Measurements from ENCODE around the gene LIMK1.

GRCh38 chr7:74097937-74098614, 14.5 kb downstream of the LIMK1 start:
- TF ChIP-seq, protein P1, sequence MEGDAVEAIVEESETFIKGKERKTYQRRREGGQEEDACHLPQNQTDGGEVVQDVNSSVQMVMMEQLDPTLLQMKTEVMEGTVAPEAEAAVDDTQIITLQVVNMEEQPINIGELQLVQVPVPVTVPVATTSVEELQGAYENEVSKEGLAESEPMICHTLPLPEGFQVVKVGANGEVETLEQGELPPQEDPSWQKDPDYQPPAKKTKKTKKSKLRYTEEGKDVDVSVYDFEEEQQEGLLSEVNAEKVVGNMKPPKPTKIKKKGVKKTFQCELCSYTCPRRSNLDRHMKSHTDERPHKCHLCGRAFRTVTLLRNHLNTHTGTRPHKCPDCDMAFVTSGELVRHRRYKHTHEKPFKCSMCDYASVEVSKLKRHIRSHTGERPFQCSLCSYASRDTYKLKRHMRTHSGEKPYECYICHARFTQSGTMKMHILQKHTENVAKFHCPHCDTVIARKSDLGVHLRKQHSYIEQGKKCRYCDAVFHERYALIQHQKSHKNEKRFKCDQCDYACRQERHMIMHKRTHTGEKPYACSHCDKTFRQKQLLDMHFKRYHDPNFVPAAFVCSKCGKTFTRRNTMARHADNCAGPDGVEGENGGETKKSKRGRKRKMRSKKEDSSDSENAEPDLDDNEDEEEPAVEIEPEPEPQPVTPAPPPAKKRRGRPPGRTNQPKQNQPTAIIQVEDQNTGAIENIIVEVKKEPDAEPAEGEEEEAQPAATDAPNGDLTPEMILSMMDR (IDR thresholded peaks at IDR 0.05; ENCODE audit: low read depth, low read length), result no peak
- TF ChIP-seq POLR2A (IDR thresholded peaks at IDR 0.05; ENCODE audit: extremely low read depth, insufficient read length) (no peak), MYC (IDR thresholded peaks at IDR 0.05; ENCODE audit: low read depth, low read length) (no peak)
- TF ChIP-seq, protein P2, sequence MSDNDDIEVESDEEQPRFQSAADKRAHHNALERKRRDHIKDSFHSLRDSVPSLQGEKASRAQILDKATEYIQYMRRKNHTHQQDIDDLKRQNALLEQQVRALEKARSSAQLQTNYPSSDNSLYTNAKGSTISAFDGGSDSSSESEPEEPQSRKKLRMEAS (IDR thresholded peaks at IDR 0.05; ENCODE audit: low read depth, low read length), result no peak

Data from NB4 (cell line).